ENCODE data around the gene TEX53.

TEX53 gene

GRCh38 chr9:114616684-114617520 lies 40.7 kb downstream of the TEX53 start:
- no CpG with 5 or more reads among the region's 4 CpGs for WGBS, 2 donors (ENCODE audit: extremely low coverage in 2 of 2, insufficient read length in 2 of 2, insufficient replicate concordance in 1 of 2)
- no peak overlapping the region for H2BK120ac ChIP-seq (ENCODE audit: low read depth, low read length)
- H3K9ac ChIP-seq (ENCODE audit: low read depth, low read length, poor library complexity): no peak overlapping the region
- H3K27ac ChIP-seq (replicated peaks; ENCODE audit: low read length): no peak overlapping the region
- H4K91ac ChIP-seq (ENCODE audit: low read depth, low read length, poor library complexity): no peak overlapping the region
- no peak overlapping the region for H2AK5ac ChIP-seq (ENCODE audit: low read depth, low read length)
- no peak overlapping the region for H2BK15ac ChIP-seq (ENCODE audit: low read length)
- H3K23ac ChIP-seq (ENCODE audit: low read depth, low read length, poor library complexity): no peak overlapping the region
- no peaks in the 10 kb centered on the region for H3K9me3 ChIP-seq (replicated peaks in 1 of 2; ENCODE audit: control insufficient read depth in 2 of 2, insufficient read depth in 1 of 2, low read depth in 1 of 2, low read length in 2 of 2)
- H3K4me2 ChIP-seq (ENCODE audit: insufficient read depth, low read length, poor library complexity, severe bottlenecking): no peak overlapping the region
- H3K4me3 ChIP-seq (ENCODE audit: low read length in 2 of 2): no peak overlapping the region
- H3K36me3 ChIP-seq (replicated peaks in 1 of 2; ENCODE audit: control insufficient read depth in 2 of 2, insufficient read depth in 2 of 2, low read length in 2 of 2): no peaks in the 10 kb centered on the region
- H2BK5ac ChIP-seq (ENCODE audit: low read length): no peak overlapping the region
- H2AFZ ChIP-seq (ENCODE audit: low read length): no peak overlapping the region
- H3K79me1 ChIP-seq (ENCODE audit: low read depth, low read length): no peaks in the 10 kb centered on the region
- no peak overlapping the region for H3K4ac ChIP-seq (ENCODE audit: low read length)
- DNase-seq (ENCODE audit: low spot score): no peak
- H3K27me3 ChIP-seq (ENCODE audit: control insufficient read depth in 3 of 3, insufficient read depth in 3 of 3, low read depth in 1 of 3, low read length in 3 of 3): peaks cover 0 to 11% (median 0%) of the 10 kb centered on the region in 3 experiments
- no peak overlapping the region for H3K14ac ChIP-seq (ENCODE audit: low read length)
- H2BK12ac ChIP-seq (ENCODE audit: low read length): no peak overlapping the region
- H3K4me1 ChIP-seq (ENCODE audit: control insufficient read depth in 2 of 2, insufficient read depth in 1 of 2, low read depth in 1 of 2, low read length in 2 of 2): peaks cover 0 to 5% of the 10 kb centered on the region in 2 donors
- H3K18ac ChIP-seq (ENCODE audit: low read length): no peak overlapping the region
- H4K8ac ChIP-seq (ENCODE audit: low read depth, low read length): no peak overlapping the region

GRCh38 chr9:114614373-114614772 lies 43.2 kb downstream of the TEX53 start:
- DNase-seq (ENCODE audit: low spot score): no peak
- Histone ChIP-seq H3K23ac (ENCODE audit: low read depth, low read length, poor library complexity) (no peak overlapping the region), H3K4me2 (ENCODE audit: insufficient read depth, low read length, poor library complexity, severe bottlenecking) (no peak overlapping the region), H2BK15ac (ENCODE audit: low read length) (no peak overlapping the region), H3K4me3 (ENCODE audit: low read length in 2 of 2) (no peak overlapping the region), H3K36me3 (replicated peaks in 1 of 2; ENCODE audit: control insufficient read depth in 2 of 2, insufficient read depth in 2 of 2, low read length in 2 of 2) (no peaks in the 10 kb centered on the region), H2AFZ (ENCODE audit: low read length) (no peak overlapping the region), H3K14ac (ENCODE audit: low read length) (no peak overlapping the region), H3K4me1 (ENCODE audit: control insufficient read depth in 2 of 2, insufficient read depth in 1 of 2, low read depth in 1 of 2, low read length in 2 of 2) (peaks cover 2 to 8% of the 10 kb centered on the region in 2 donors), H3K27ac (replicated peaks; ENCODE audit: low read length) (no peak overlapping the region), H4K91ac (ENCODE audit: low read depth, low read length, poor library complexity) (no peak overlapping the region), H3K9me3 (replicated peaks in 1 of 2; ENCODE audit: control insufficient read depth in 2 of 2, insufficient read depth in 1 of 2, low read depth in 1 of 2, low read length in 2 of 2) (peaks cover 0 to 6% of the 10 kb centered on the region in 2 donors), H2BK12ac (ENCODE audit: low read length) (no peak overlapping the region), H3K4ac (ENCODE audit: low read length) (no peak overlapping the region), H3K18ac (ENCODE audit: low read length) (no peak overlapping the region), H4K8ac (ENCODE audit: low read depth, low read length) (no peak overlapping the region), H2BK5ac (ENCODE audit: low read length) (no peak overlapping the region), H3K27me3 (ENCODE audit: control insufficient read depth in 3 of 3, insufficient read depth in 3 of 3, low read depth in 1 of 3, low read length in 3 of 3) (peaks cover 0 to 20% (median 2%) of the 10 kb centered on the region in 3 experiments), H3K79me1 (ENCODE audit: low read depth, low read length) (no peaks in the 10 kb centered on the region), H2BK120ac (ENCODE audit: low read depth, low read length) (no peak overlapping the region), H2AK5ac (ENCODE audit: low read depth, low read length) (no peak overlapping the region), H3K9ac (ENCODE audit: low read depth, low read length, poor library complexity) (no peak overlapping the region)
- WGBS, 2 donors (ENCODE audit: extremely low coverage in 2 of 2, insufficient read length in 2 of 2, insufficient replicate concordance in 1 of 2): no CpG with 5 or more reads among the region's 3 CpGs

- H3K27me3 ChIP-seq (ENCODE audit: control insufficient read depth in 3 of 3, insufficient read depth in 3 of 3, low read depth in 1 of 3, low read length in 3 of 3): peaks cover 0 to 20% (median 2%) of the 10 kb centered on the region in 3 experiments
- DNase-seq (ENCODE audit: low spot score): no peak
- H4K91ac ChIP-seq (ENCODE audit: low read depth, low read length, poor library complexity): no peak overlapping the region
- no peak overlapping the region for H3K23ac ChIP-seq (ENCODE audit: low read depth, low read length, poor library complexity)
- H2BK5ac ChIP-seq (ENCODE audit: low read length): no peak overlapping the region
- H2BK12ac ChIP-seq (ENCODE audit: low read length): no peak overlapping the region
- no CpG with 5 or more reads among the region's 3 CpGs for WGBS, 2 donors (ENCODE audit: extremely low coverage in 2 of 2, insufficient read length in 2 of 2, insufficient replicate concordance in 1 of 2)
- no peak overlapping the region for H3K9ac ChIP-seq (ENCODE audit: low read depth, low read length, poor library complexity)
- no peaks in the 10 kb centered on the region for H3K79me1 ChIP-seq (ENCODE audit: low read depth, low read length)
- no peak overlapping the region for H3K4me2 ChIP-seq (ENCODE audit: insufficient read depth, low read length, poor library complexity, severe bottlenecking)
- peaks cover 2 to 8% of the 10 kb centered on the region in 2 donors for H3K4me1 ChIP-seq (ENCODE audit: control insufficient read depth in 2 of 2, insufficient read depth in 1 of 2, low read depth in 1 of 2, low read length in 2 of 2)
- no peaks in the 10 kb centered on the region for H3K36me3 ChIP-seq (replicated peaks in 1 of 2; ENCODE audit: control insufficient read depth in 2 of 2, insufficient read depth in 2 of 2, low read length in 2 of 2)
- H3K14ac ChIP-seq (ENCODE audit: low read length): no peak overlapping the region
- H4K8ac ChIP-seq (ENCODE audit: low read depth, low read length): no peak overlapping the region
- no peak overlapping the region for H2BK15ac ChIP-seq (ENCODE audit: low read length)
- H3K18ac ChIP-seq (ENCODE audit: low read length): no peak overlapping the region
- H3K4me3 ChIP-seq (ENCODE audit: low read length in 2 of 2): no peak overlapping the region
- peaks cover 0 to 6% of the 10 kb centered on the region in 2 donors for H3K9me3 ChIP-seq (replicated peaks in 1 of 2; ENCODE audit: control insufficient read depth in 2 of 2, insufficient read depth in 1 of 2, low read depth in 1 of 2, low read length in 2 of 2)
- no peak overlapping the region for H3K27ac ChIP-seq (replicated peaks; ENCODE audit: low read length)
- no peak overlapping the region for H2AK5ac ChIP-seq (ENCODE audit: low read depth, low read length)
- H2BK120ac ChIP-seq (ENCODE audit: low read depth, low read length): no peak overlapping the region
- no peak overlapping the region for H2AFZ ChIP-seq (ENCODE audit: low read length)
- H3K4ac ChIP-seq (ENCODE audit: low read length): no peak overlapping the region
Measured at GRCh38 chr9:114613919-114614318, 43.7 kb downstream of the TEX53 start.

GRCh38 chr9:114613087-114613486 lies 44.5 kb downstream of the TEX53 start:
- no peak for DNase-seq (ENCODE audit: low spot score)
- no peak overlapping the region for H3K9ac ChIP-seq (ENCODE audit: low read depth, low read length, poor library complexity)
- no peak overlapping the region for H3K23ac ChIP-seq (ENCODE audit: low read depth, low read length, poor library complexity)
- H2BK15ac ChIP-seq (ENCODE audit: low read length): no peak overlapping the region
- no peaks in the 10 kb centered on the region for H3K36me3 ChIP-seq (replicated peaks in 1 of 2; ENCODE audit: control insufficient read depth in 2 of 2, insufficient read depth in 2 of 2, low read length in 2 of 2)
- peaks cover 0 to 20% (median 2%) of the 10 kb centered on the region in 3 experiments for H3K27me3 ChIP-seq (ENCODE audit: control insufficient read depth in 3 of 3, insufficient read depth in 3 of 3, low read depth in 1 of 3, low read length in 3 of 3)
- no peak overlapping the region for H3K27ac ChIP-seq (replicated peaks; ENCODE audit: low read length)
- no peak overlapping the region for H2AFZ ChIP-seq (ENCODE audit: low read length)
- no peak overlapping the region for H3K4me3 ChIP-seq (ENCODE audit: low read length in 2 of 2)
- no peaks in the 10 kb centered on the region for H3K79me1 ChIP-seq (ENCODE audit: low read depth, low read length)
- no peak overlapping the region for H2BK120ac ChIP-seq (ENCODE audit: low read depth, low read length)
- H3K14ac ChIP-seq (ENCODE audit: low read length): no peak overlapping the region
- H2BK5ac ChIP-seq (ENCODE audit: low read length): no peak overlapping the region
- no peak overlapping the region for H3K4ac ChIP-seq (ENCODE audit: low read length)
- no peak overlapping the region for H2AK5ac ChIP-seq (ENCODE audit: low read depth, low read length)
- no peak overlapping the region for H3K4me2 ChIP-seq (ENCODE audit: insufficient read depth, low read length, poor library complexity, severe bottlenecking)
- H2BK12ac ChIP-seq (ENCODE audit: low read length): no peak overlapping the region
- no peak overlapping the region for H3K18ac ChIP-seq (ENCODE audit: low read length)
- WGBS, 2 donors (ENCODE audit: extremely low coverage in 2 of 2, insufficient read length in 2 of 2, insufficient replicate concordance in 1 of 2): no CpG with 5 or more reads among the region's 7 CpGs
- peaks cover 0 to 6% of the 10 kb centered on the region in 2 donors for H3K9me3 ChIP-seq (replicated peaks in 1 of 2; ENCODE audit: control insufficient read depth in 2 of 2, insufficient read depth in 1 of 2, low read depth in 1 of 2, low read length in 2 of 2)
- no peak overlapping the region for H4K91ac ChIP-seq (ENCODE audit: low read depth, low read length, poor library complexity)
- H3K4me1 ChIP-seq (ENCODE audit: control insufficient read depth in 2 of 2, insufficient read depth in 1 of 2, low read depth in 1 of 2, low read length in 2 of 2): peaks cover 2 to 8% of the 10 kb centered on the region in 2 donors
- no peak overlapping the region for H4K8ac ChIP-seq (ENCODE audit: low read depth, low read length)
